Retinal pigment epithelial cell (primary cell): ENCODE data around the gene PTPRD.
A peak's percentile ranks its signal among the peaks of the same experiment; 100 is the strongest.

Experiments used
- DNase-seq: peaks from one replicate; pipeline ENCODE4 v3.0.0-alpha.2; 2010; ENCODE audit warnings: low read depth
- H3K4me3 ChIP-seq: 2 replicates; pipeline ENCODE4 v1.5.1; 2011; ENCODE audit warnings: mild to moderate bottlenecking, low read length, control low read depth, moderate library complexity
- TF ChIP-seq, protein P1 (sequence below): conservative IDR thresholded peaks from 2 replicates; pipeline ENCODE4 v1.5.1; 2011; ENCODE audit warnings: low read depth, low read length, control low read depth, inconsistent platforms

The PTPRD gene

DNA sequence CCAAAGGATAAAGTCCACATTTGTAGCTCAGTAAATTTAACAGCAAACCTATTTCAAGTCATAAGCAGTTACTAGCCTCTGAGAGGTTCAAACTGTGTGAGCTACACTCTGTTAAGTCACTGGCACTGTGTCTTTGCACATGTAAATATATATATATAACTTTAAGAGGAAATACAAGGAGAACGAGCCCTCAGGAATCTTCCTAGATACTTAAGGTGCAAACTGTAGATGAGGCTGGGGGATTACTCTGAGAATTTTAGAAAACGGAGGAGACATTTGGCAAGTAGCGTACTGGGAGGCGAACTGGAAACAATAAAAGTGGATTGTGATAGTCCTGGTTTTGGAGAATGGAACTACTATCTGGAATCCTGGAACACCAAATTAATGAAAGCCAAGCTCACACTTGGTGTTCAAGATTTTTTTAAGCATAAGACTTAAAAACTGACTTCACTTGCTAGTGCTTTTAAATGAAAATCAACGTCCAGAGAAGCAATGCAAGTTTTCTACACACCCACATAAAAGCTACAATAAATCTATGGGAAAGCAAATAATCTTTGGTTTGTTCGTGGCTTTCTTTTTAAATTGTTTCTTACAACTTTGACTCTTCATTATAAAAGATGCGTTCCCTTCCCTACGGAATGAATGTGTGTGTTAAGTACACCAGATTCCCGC lies 1756.3 kb downstream of the PTPRD start:
- DNase-seq, result no peak
- TF ChIP-seq, protein P1, sequence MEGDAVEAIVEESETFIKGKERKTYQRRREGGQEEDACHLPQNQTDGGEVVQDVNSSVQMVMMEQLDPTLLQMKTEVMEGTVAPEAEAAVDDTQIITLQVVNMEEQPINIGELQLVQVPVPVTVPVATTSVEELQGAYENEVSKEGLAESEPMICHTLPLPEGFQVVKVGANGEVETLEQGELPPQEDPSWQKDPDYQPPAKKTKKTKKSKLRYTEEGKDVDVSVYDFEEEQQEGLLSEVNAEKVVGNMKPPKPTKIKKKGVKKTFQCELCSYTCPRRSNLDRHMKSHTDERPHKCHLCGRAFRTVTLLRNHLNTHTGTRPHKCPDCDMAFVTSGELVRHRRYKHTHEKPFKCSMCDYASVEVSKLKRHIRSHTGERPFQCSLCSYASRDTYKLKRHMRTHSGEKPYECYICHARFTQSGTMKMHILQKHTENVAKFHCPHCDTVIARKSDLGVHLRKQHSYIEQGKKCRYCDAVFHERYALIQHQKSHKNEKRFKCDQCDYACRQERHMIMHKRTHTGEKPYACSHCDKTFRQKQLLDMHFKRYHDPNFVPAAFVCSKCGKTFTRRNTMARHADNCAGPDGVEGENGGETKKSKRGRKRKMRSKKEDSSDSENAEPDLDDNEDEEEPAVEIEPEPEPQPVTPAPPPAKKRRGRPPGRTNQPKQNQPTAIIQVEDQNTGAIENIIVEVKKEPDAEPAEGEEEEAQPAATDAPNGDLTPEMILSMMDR, result no peak
- H3K4me3 ChIP-seq, result peak overlapping the region; percentile 82

DNA sequence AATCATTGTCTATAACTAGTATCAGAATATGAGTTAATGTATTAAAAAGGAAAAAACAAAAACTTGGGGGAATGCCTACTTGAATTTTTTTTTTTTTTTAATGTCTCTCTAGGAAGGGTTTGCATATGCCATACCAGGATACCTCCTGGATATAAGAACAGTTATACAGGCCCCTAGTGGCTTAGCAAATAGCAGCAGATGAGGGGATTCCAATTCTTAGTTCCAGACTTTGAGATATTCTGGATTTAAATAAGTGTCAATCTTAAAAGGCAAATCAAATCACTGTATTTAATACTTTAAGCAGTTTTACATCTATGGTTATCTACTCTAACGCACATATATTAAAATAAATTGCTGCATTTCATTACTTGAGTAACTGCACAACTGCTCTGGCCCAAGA lies 1757.8 kb downstream of the PTPRD start:
- TF ChIP-seq, protein P1, result peak; percentile 88
- DNase-seq, result no peak
- no peak overlapping the region for H3K4me3 ChIP-seq

DNA sequence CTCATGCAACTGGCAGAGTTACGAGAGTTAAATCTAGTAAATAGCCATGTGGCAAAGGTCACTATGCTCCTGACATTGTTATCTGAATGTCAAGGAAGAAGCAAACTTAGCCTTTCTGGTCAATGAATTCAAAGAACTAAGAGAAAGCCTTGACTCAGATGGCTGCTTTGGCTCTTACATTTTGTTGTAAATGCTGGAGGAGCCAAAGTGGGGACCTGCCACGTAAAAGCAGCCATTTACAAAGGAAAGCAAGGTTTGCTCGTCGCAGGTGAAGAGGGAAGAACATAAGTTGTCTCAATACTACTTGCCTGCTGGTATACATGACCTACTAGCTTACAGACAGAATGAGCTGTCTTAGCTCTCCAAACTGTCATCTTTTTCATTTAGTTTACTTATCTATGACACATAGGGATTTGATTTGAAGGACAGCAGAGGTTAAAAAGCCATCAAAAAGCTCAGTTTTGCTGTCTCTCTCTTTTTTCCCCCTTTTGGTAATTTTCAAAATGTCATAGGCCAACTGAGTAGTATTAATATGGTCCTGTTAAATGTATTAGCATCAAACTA lies 1760.4 kb downstream of the PTPRD start:
- no peak overlapping the region for H3K4me3 ChIP-seq
- no peak for DNase-seq
- TF ChIP-seq, protein P1, result no peak

DNA sequence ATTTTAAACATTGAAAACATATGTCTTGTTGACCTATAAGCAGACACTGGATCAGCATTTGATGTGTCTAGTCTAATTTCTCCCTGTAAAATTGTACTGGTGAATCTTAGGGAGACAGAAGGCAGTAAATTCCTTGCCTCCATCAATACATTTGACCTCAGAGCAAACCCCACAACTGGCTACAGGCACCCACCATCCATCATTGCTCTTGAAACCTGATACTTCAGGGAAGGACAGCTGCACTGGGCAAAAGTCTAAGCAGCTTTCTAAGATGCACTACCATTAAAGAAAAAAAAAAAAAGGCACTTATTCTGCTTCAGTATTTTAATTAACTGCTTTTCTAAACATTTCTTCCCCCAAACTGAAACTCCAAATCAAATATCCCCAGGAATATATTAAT lies 1761.9 kb downstream of the PTPRD start:
- H3K4me3 ChIP-seq, result no peak overlapping the region
- no peak for DNase-seq
- TF ChIP-seq, protein P1, result no peak

DNA sequence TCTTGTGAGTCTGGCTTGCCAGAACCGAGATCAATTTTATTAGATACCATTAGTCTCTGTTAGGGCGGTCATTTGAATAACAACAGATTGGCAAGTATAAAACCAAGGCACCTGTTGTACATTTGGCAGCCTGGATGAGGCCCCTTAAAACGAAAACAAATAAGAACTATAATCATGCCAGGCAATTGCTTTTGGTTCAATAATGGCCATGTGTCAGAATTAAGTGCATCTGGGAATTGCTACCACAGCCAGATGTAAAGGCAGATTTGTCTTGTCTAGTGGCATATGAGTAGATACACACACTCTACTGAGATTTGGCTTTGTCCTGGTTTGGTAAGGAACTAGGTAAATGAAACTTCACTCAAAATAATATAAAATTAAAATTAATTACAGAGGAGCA lies 1767.0 kb downstream of the PTPRD start:
- no peak overlapping the region for H3K4me3 ChIP-seq
- DNase-seq, result no peak
- TF ChIP-seq, protein P1, result no peak

DNA sequence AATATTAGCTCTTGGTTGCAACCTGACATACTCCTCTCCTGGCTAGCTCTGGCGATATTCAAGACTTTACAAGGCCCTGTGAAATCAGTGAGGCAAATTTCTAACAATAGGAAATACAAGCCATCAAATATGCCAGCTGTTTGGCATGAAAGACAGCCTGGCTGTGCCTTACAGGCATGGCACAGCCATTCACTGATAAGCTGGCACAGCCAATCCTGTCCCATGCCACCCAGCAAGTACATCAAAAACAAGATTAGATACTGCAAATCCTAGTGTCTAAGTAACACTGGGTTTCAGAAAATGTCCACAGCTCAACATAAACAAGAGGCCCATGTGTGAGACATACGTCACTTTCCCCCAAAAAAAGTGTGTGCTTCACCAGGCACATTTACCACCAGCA lies 1767.4 kb downstream of the PTPRD start:
- H3K4me3 ChIP-seq, result no peak overlapping the region
- no peak for DNase-seq
- TF ChIP-seq, protein P1, result no peak

DNA sequence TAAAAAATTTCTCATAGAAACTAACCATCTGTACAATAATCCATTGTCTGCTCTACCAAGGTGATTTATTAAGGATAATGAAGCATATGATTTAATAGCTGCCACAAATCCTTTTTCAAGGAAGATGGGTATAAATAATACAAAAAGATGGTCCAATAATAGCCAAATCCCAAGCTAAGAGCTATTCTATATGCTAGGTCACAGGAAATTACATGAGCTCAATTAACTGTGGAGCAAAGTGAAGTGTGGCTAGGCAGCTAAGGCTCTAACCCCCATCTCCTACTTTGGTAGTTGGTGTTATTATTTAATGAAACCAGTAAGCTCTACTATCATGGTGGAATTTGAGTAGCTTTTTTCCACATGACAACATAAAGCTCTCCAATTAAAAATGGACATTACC lies 1768.3 kb downstream of the PTPRD start:
- TF ChIP-seq, protein P1, result no peak
- no peak overlapping the region for H3K4me3 ChIP-seq
- DNase-seq, result no peak
